Measurements from ENCODE around the gene IGFL4. TPM values are rescaled to one million over a fixed set of nuclear protein-coding genes. Genes with fewer than 3 reads are reported as not detected.

Gene IGFL4
- polyA plus RNA-seq, 3 donors = not detected

- H3K27me3 Mint-ChIP-seq (ENCODE audit: low read depth in 3 of 3) = peaks cover 48 to 70% (median 70%) of the 10 kb centered on the region in 3 donors
- H3K27ac Mint-ChIP-seq = no peak overlapping the region
- peaks cover 15% of the 10 kb centered on the region for H3K4me1 Mint-ChIP-seq
- Histone ChIP-seq H3K36me3 (replicated peaks in 1 of 2; ENCODE audit: control insufficient read depth in 1 of 2, insufficient read depth in 2 of 2, low read length in 2 of 2) (no peaks in the 10 kb centered on the region), H3K4me1 (ENCODE audit: control insufficient read depth in 1 of 2, insufficient read depth in 2 of 2, low read length in 2 of 2) (peaks cover 5 to 16% of the 10 kb centered on the region in 2 donors), H4K20me1 (ENCODE audit: insufficient read depth, low read length) (no peaks in the 10 kb centered on the region), H3K9ac (ENCODE audit: insufficient read depth, low read length, poor library complexity, severe bottlenecking) (no peak overlapping the region), H2AFZ (ENCODE audit: insufficient read depth, low read depth, low read length, poor library complexity, severe bottlenecking) (peak overlapping the region; percentile 36), H3K4me3 (replicated peaks in 1 of 3; ENCODE audit: low read depth in 2 of 3, low read length in 3 of 3) (no peak overlapping the region), H3K79me2 (ENCODE audit: insufficient read depth, low read length) (no peaks in the 10 kb centered on the region), H3K27me3 (ENCODE audit: control insufficient read depth in 2 of 2, insufficient read depth in 2 of 2, low read length in 2 of 2) (peaks cover 52 to 77% of the 10 kb centered on the region in 2 donors), H3K4me2 (replicated peaks; ENCODE audit: extremely low read depth, low read length, poor library complexity, severe bottlenecking) (peak overlapping the region; percentile 47), H3K9me3 (replicated peaks in 1 of 2; ENCODE audit: control insufficient read depth in 1 of 2, insufficient read depth in 1 of 2, low read length in 2 of 2) (peaks cover 11 to 29% of the 10 kb centered on the region in 2 donors), H3K27ac (ENCODE audit: low read depth in 1 of 2, low read length in 2 of 2) (no peak overlapping the region)
- H3K4me3 Mint-ChIP-seq = peak overlapping the region in 1 of 2 donors; percentile 65
- intact Hi-C loops (cut with micrococcal nuclease) = loop anchor here (5.0 to 10.0 kb wide), 2 partner anchors 50 to 107 kb away; no protein-coding TSS in a partner anchor
- peaks cover 3 to 21% (median 12%) of the 10 kb centered on the region in 7 donors for H3K9me3 Mint-ChIP-seq
- peak; percentile 4 for TF ChIP-seq CTCF (IDR thresholded peaks at IDR 0.05)
- H3K36me3 Mint-ChIP-seq = peaks cover 3 to 7% of the 10 kb centered on the region in 2 donors
- WGBS (ENCODE audit: insufficient coverage) = no CpG with 5 or more reads among the region's 6 CpGs
- no peak for DNase-seq
Measured at GRCh38 chr19:46077815-46078167, 37.0 kb upstream of the IGFL4 start.

GRCh38 chr19:46076951-46077814 lies 36.4 kb upstream of the IGFL4 start:
- Histone ChIP-seq H4K20me1 (ENCODE audit: insufficient read depth, low read length) (no peaks in the 10 kb centered on the region), H3K4me3 (replicated peaks in 1 of 3; ENCODE audit: low read depth in 2 of 3, low read length in 3 of 3) (no peak overlapping the region), H3K4me2 (replicated peaks; ENCODE audit: extremely low read depth, low read length, poor library complexity, severe bottlenecking) (peak overlapping the region; percentile 47), H3K27ac (ENCODE audit: low read depth in 1 of 2, low read length in 2 of 2) (no peak overlapping the region), H3K79me2 (ENCODE audit: insufficient read depth, low read length) (no peaks in the 10 kb centered on the region), H3K4me1 (ENCODE audit: control insufficient read depth in 1 of 2, insufficient read depth in 2 of 2, low read length in 2 of 2) (peaks cover 5 to 17% of the 10 kb centered on the region in 2 donors), H3K27me3 (ENCODE audit: control insufficient read depth in 2 of 2, insufficient read depth in 2 of 2, low read length in 2 of 2) (peaks cover 54 to 80% of the 10 kb centered on the region in 2 donors), H2AFZ (ENCODE audit: insufficient read depth, low read depth, low read length, poor library complexity, severe bottlenecking) (peak overlapping the region; percentile 36), H3K36me3 (replicated peaks in 1 of 2; ENCODE audit: control insufficient read depth in 1 of 2, insufficient read depth in 2 of 2, low read length in 2 of 2) (no peaks in the 10 kb centered on the region), H3K9me3 (replicated peaks in 1 of 2; ENCODE audit: control insufficient read depth in 1 of 2, insufficient read depth in 1 of 2, low read length in 2 of 2) (peaks cover 11 to 29% of the 10 kb centered on the region in 2 donors), H3K9ac (ENCODE audit: insufficient read depth, low read length, poor library complexity, severe bottlenecking) (no peak overlapping the region)
- Mint-ChIP-seq H3K4me3 (peak overlapping the region in 1 of 2 donors; percentile 87), H3K27ac (peak overlapping the region in 1 of 7 donors; percentile 20), H3K9me3 (peaks cover 3 to 21% (median 12%) of the 10 kb centered on the region in 7 donors), H3K27me3 (ENCODE audit: low read depth in 3 of 3) (peaks cover 48 to 76% (median 69%) of the 10 kb centered on the region in 3 donors), H3K4me1 (peaks cover 18% of the 10 kb centered on the region), H3K36me3 (peaks cover 3 to 7% of the 10 kb centered on the region in 2 donors)
- peak; percentile 52 for TF ChIP-seq CTCF (IDR thresholded peaks at IDR 0.05)
- intact Hi-C loops (cut with micrococcal nuclease) = loop anchor here (5.0 to 10.0 kb wide), 2 partner anchors 50 to 108 kb away; no protein-coding TSS in a partner anchor
- peak in 2 of 3 donors; percentile 18 to 58 for DNase-seq
- WGBS (ENCODE audit: insufficient coverage) = 2% methylated on average over 47 of the region's 50 CpGs
